ENCODE data around the gene KDM6B.

GRCh38 chr17:7820231-7820630, 13.8 kb upstream of the KDM6B start:
- TF ChIP-seq CTCF (IDR thresholded peaks at IDR 0.05) (no peak), POLR2A (IDR thresholded peaks at IDR 0.05) (no peak), EP300 (IDR thresholded peaks at IDR 0.05) (no peak)
